Iris pigment epithelial cell (primary cell): ENCODE measurements around the gene TPGS1.

Experiments
- DNase-seq: peaks from one replicate; pipeline ENCODE4 v3.0.0-alpha.2; 2011; ENCODE audit warnings: low read depth

The TPGS1 gene

GRCh38 chr19:495402-496111 lies 11.7 kb upstream of the TPGS1 start:
- no peak for DNase-seq

DNA sequence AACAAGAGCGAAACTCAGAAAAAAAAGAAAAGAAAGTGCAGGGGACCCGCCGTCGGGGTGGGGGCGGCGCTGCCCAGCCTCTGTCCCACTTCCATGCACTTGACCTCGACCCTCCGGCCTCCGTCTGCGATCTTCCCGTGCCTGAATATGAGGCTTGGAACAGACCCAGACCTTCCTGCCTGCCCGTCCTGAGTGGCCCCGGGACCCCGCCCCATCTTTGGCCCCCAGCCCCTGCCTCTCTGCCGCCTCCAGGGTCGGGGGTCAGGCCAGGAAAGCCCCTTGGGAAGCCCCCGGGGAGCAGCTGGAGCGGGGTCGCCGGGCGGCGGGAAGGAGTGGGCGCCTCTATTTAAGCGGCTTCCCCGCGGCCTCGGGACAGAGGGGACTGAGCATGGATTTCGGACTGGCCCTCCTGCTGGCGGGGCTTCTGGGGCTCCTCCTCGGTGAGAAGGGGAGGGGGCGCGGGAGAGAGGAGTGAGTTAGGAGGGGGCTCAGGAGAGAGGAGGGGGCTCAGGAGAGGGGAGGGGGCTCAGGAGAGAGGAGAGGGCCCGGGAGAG lies 11.1 kb upstream of the TPGS1 start, which contains the start of gene MADCAM1:
Gene MADCAM1 (plus strand): TSS at position 375 of the 554 bp plus-strand sequence. CDS start 14 bp downstream, at position 389.
- no peak for DNase-seq

GRCh38 chr19:496986-497385 lies 10.3 kb upstream of the TPGS1 start:
- DNase-seq, result no peak

- no peak for DNase-seq
Observed at GRCh38 chr19:497491-497868, 9.8 kb upstream of the TPGS1 start.

DNA sequence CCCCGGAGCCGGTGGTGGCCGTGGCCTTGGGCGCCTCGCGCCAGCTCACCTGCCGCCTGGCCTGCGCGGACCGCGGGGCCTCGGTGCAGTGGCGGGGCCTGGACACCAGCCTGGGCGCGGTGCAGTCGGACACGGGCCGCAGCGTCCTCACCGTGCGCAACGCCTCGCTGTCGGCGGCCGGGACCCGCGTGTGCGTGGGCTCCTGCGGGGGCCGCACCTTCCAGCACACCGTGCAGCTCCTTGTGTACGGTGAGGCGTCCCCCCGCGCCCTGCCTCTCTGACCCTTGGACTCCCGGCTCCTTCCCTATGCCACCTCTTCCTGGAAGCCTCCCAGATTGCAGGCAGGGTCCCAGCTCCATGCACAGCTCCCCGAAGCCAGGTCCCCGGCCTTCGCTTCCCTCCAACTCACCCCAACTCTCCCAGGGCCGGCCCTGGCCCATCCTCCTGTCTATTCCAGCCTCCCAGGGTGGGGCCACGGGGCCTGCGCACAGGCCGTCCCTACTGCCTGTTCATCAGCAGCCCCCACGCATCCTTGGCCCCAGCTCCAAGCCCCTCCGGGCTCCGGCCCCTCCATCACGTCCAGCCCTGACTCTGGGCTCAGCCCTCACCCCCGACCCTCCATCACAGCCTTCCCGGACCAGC lies 9.3 kb upstream of the TPGS1 start:
- DNase-seq, result no peak

DNA sequence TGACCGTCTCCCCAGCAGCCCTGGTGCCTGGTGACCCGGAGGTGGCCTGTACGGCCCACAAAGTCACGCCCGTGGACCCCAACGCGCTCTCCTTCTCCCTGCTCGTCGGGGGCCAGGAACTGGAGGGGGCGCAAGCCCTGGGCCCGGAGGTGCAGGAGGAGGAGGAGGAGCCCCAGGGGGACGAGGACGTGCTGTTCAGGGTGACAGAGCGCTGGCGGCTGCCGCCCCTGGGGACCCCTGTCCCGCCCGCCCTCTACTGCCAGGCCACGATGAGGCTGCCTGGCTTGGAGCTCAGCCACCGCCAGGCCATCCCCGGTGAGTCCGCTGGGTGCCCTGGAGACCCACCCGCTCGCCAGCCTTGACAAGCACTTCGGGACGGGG lies 8.8 kb upstream of the TPGS1 start:
- DNase-seq, result no peak

DNA sequence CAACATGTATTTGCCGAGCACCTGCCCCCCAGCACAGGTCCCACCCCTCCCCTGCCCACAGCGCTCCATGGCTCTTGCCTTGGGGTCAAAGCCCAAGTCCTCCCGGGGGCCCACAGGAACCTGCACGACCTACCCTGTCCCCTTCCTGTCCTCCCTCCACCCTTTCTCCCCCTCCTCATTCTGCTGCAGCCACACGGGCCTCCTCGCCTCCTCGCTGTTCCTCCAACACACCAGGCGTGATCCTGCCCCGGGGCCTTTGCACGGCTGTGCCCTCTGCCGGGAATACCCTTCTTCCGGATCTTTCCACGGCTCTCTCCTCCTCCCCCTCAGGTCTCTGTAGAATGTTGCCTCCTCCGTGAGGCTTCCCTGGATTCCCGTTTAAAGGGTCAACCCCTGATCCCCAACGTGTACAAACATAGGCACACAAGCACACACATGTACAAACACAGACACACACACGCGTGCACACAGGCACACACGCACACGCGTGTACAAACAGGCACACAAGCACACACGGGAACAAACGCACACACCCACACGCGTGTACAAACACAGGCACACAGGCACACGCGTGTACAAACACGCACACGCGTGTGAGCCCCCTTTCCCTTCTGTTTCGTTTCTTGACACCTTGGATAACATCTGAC lies 8.2 kb upstream of the TPGS1 start:
- DNase-seq, result no peak

GRCh38 chr19:501646-502045 lies 5.7 kb upstream of the TPGS1 start:
- no peak for DNase-seq

- DNase-seq, result no peak
Observed at GRCh38 chr19:504616-505015, 2.7 kb upstream of the TPGS1 start.

DNA sequence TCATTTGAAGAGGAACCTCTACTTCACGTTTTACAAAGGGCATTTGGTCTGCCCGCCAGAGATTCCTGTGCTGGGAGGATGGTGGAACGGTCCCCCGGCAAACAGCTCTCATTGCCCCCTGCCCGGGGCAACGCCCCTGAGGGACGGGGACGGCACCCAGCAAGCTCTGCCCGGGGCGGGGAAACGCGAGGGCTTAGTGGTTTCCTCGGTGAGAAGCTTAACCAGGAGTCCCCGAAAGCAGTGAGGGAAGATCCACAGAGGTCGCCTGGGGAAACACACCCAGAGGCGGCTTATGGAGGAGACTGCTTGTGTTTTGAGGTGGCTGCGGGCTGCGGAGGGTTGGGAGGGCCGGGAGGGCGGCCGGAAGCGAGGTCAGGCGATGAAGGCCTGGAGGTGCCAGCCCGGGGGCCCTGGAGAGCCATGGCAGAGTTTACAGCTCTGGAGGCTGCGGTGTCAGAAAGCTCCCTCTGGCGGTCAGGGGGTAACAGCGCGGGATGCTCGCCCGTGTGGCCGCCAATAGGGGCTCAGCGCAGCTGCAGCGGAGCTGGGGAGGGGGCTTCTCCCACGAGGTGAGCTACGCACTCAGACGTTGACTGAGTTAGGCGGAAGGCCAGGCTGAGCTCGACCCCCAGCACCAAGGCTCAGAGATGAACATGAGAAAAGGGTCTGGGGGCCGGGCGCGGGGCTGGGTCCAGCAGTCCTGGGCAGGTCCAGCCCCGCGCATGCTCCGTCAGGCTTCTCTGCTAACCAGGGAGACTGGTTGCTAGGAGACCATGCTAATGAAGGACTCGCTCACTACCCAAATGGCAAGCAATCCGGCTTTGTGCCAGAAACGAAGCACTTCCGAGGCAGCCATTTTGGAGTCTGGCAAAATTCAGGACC lies 652 bp upstream of the TPGS1 start:
- DNase-seq, result peak; percentile 86

DNA sequence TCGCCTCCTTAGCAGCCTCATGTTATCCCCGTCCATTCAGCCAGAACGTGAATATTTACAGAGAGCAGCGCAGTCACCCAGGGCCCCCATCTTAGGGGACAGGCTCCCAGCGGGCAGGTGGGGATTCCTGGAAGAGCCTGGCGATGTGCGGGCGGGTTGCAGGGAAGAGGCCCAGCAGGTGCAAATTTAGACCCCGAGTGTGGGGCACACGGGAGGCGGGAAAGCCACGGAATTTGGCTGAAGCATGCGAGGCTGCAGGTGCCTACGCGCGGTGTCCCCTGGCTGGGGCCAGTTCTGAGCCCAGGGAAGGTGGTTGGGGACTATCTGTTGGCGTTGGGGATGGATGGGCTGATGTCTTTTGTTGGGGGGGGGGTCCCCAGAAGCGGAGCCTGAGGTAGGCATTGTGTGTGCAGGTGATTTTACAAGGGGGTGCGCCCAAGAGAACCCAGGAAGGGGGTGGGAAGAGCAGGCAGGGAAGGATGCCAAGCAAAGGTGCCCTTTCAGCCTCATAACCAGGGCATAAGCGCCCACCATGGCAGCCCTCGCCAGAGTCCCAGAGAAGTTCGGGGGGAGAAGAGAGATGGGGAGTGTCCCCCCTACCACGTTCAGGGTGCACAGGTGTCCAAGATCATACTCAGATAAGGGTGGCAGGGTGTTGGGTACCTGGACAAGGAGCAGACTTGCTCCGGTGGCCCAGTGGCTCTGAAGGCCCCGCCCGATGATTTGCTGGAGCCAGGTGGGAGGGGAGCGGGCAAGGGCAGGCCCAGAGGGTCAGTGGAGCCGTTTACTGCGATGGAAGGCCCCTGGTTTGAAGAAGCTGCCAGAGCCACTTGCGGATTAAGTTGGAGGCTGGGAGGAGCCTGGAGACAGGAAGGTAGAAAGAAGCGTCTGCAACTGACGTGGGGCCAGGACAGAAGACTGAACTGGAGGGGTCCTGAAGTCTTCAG lies 1.2 kb downstream of the TPGS1 start:
- DNase-seq, result no peak

GRCh38 chr19:510606-511100 lies 3.4 kb downstream of the TPGS1 start:
- peak; percentile 86 for DNase-seq

- peak; percentile 50 for DNase-seq
Observed at GRCh38 chr19:511101-511851, 4.0 kb downstream of the TPGS1 start.

- DNase-seq, result no peak
Observed at GRCh38 chr19:512547-513365, 5.5 kb downstream of the TPGS1 start.

DNA sequence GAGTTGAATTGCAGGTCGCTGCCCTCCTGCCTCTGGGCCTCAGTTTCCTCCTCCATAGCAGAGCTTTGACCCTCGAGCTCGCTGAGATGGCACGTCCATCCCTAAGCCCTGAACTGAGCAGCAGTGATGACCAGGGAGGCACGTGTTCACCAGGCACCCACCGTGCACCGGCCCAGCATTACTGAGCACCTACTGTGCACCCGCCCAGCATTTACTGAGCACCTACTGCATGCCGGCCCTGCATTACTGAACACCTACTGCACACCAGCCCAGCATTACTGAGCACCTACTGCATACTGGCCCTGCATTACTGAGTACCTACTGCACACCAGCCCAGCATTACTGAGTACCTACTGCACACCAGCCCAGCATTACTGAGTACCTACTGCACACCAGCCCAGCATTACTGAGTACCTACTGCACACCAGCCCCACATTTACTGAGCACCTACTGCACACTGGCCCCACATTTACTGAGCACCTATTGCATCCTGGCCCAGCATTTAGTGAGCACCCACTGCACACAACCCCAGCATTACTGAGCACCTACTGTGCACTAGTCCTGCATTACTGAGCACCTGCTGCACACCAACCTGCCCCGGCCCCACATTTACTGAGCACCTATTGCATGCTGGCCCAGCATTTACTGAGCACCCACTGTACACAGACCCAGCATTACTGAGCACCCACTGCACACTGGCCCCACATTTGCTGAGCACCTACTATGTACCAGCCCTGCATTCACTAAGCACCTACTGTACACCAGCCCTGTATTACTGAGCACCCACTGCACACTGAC lies 6.3 kb downstream of the TPGS1 start:
- no peak for DNase-seq

DNA sequence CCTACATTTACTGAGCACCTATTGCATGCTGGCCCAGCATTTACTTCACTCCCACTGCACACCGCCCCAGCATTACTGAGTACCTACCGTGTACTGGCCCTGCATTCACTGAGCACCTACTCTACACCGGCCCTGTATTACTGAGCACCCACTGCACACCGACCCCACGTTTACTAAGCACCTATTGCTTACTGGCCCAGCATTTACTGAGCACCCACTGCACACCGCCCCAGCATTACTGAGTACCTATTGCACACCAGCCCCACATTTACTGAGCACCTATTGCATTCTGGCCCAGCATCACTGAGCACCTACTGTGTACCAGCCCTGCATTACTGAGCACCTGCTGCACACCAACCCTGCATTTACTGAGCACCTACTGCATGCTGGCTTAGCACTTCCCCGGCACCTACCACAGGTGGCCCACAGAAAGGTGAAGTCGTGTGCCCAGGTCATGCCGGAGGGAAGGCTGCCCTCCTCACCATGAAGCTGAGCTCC lies 6.9 kb downstream of the TPGS1 start:
- no peak for DNase-seq

- no peak for DNase-seq
Observed at GRCh38 chr19:517721-518597, 10.7 kb downstream of the TPGS1 start.
